ENCODE measurements around the gene CSRP1.

The CSRP1 gene

DNA sequence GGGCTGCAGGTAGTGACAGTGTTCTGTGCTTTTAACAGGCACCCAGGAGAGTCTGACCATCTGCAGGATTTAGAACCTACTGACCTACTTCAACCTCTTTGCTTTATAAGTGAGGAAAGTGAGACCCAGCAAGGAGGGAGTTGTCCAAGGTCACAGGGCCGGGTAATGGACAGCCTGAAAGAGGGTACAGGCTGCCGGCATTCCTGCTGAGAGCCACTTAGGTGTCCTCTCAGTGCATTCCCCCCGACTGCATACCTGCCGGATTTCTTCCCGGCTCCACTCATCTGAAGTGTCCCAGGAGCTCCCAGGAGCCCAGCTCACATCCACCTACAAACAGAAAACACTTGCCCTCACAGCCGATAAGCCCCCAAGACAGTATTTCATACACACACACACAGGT lies 51.8 kb downstream of the CSRP1 start:
- no peak for DNase-seq (ENCODE audit: low spot score)

GRCh38 chr1:201454608-201455007 lies 52.3 kb downstream of the CSRP1 start:
- no peak for DNase-seq (ENCODE audit: low spot score)

DNA sequence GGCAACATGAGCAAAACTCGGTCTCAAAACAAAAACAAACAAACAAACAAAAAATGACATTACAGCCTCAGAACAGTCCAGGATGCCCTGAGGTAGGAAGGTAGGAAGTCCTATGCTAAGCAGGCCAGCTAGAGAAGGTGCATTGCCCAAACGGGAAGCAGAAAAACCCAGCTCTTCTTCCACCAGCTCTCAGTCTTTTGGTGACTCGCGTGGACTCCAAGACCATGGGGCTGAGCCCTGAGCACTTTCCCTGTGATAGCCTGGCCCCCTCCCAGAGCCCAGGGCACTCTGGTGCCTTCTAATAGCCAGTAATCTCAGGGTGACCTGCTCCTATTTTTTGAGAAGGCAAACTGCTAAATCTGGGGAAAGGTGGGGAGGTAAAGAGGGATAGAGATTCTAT lies 54.1 kb downstream of the CSRP1 start:
- no peak for DNase-seq (ENCODE audit: low spot score)

DNA sequence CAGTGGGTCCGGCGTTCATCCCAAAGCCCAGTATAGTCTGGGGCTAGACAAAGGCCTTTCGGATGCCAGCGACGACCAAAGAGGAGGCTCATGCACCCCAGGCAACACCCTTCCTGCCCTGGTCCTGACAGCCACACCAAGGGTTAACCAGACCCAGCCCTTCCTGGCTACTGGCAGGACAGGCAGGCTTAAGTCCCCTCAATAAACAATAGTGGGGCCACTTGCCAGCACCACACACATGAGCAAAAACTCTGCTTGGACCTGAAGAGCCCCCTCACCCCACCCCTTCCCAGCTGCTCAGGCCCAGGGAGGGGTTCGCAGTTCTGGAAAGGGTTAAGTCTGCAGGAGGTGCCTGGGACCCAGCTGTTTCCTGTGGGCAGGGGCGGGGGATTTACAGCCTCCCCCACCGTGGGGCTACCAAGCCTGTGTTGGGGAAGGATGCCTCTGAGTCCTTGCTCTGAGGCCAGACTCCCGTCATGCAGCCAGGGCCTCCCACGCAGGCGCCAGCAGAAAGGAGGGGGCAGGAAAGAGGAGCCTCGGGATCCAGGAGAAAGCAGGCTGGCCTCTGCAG lies 56.1 kb downstream of the CSRP1 start:
- DNase-seq (ENCODE audit: low spot score), result peak; percentile 91

- DNase-seq (ENCODE audit: low spot score), result no peak
Measured at GRCh38 chr1:201448990-201449389, 57.9 kb downstream of the CSRP1 start.

GRCh38 chr1:201447903-201448871 lies 58.7 kb downstream of the CSRP1 start:
- peak; percentile 91 for DNase-seq (ENCODE audit: low spot score)

GRCh38 chr1:201445310-201445709 lies 61.6 kb downstream of the CSRP1 start:
- DNase-seq (ENCODE audit: low spot score), result no peak

GRCh38 chr1:201444792-201445191 lies 62.1 kb downstream of the CSRP1 start:
- DNase-seq (ENCODE audit: low spot score), result no peak

GRCh38 chr1:201443747-201444146 lies 63.2 kb downstream of the CSRP1 start:
- DNase-seq (ENCODE audit: low spot score), result no peak

DNA sequence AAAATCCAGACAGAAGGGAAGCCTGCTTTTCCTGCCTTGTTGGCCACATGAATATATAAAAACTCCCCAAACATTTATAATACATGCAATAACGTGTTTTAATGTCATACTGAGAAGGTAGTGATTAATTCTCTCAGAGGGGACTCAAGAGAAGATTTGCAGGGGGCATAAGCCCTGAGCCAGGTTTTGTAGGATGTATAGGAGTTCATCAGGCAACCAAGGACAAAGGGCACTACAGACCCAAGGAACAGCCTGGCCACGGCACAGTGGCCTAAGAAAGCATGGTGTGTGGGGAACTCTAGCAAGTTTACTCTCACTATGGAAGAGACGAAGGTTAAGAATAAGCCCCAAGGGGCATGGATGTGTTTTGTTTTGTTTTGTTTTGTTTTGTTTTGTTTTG lies 70.0 kb downstream of the CSRP1 start:
- no peak for DNase-seq (ENCODE audit: low spot score)

GRCh38 chr1:201436393-201436792 lies 70.5 kb downstream of the CSRP1 start:
- DNase-seq (ENCODE audit: low spot score), result no peak

- DNase-seq (ENCODE audit: low spot score), result no peak
Measured at GRCh38 chr1:201434266-201434665, 72.7 kb downstream of the CSRP1 start.

DNA sequence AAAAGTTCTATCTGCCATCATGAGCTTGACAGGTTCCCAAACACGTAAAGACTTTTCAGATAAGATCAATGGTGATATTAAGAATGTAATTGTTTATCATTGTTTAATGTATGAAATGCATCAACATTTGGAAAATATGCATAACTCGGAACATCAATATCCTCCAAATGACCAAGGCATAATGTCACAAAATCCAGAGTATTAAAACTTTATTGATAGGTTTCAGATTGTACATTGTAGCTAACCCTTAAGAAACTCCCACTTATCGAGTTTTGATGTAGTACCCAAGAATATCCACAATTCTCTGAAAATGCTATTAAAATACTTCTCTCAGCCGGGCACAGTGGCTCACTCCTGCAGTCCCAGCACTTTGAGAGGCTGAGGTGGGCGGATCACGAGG lies 73.3 kb downstream of the CSRP1 start:
- DNase-seq (ENCODE audit: low spot score), result no peak

Measured in GM03348 (cell line).